Thymus (tissue), 11 donors: Measurements from ENCODE around the gene TK2. TPM values are rescaled to one million over a fixed set of nuclear protein-coding genes. Genes with fewer than 3 reads are reported as not detected.
A peak's percentile ranks its signal among the peaks of the same experiment; 100 is the strongest.

Experiments
- DNase-seq, 9 donors: peaks; one replicate each; pipeline ENCODE4 v3.0.0-alpha.2; 2013; ENCODE audit warnings: low spot score in 9 of 9, low read depth in 6 of 9, missing footprints in 1 of 9
- H3K27ac ChIP-seq, 2 donors: one replicate each; pipeline ENCODE4 v1.5.1; 2013; ENCODE audit warnings: control low read depth in 1 of 2, low read depth in 1 of 2, low read length in 1 of 2, mild to moderate bottlenecking in 1 of 2, moderate library complexity in 1 of 2
- H3K27me3 ChIP-seq, 2 donors: one replicate each; pipeline ENCODE4 v1.5.1; 2013; ENCODE audit warnings: low read length in 1 of 2; ENCODE audit not compliant: control insufficient read depth in 2 of 2, insufficient read depth in 1 of 2
- H3K36me3 ChIP-seq, 2 donors: one replicate each; pipeline ENCODE4 v1.5.1; 2013; ENCODE audit warnings: low read length in 1 of 2, mild to moderate bottlenecking in 1 of 2, moderate library complexity in 1 of 2; ENCODE audit not compliant: control insufficient read depth in 2 of 2, insufficient read depth in 2 of 2
- H3K4me1 ChIP-seq, 2 donors: one replicate each; pipeline ENCODE4 v1.5.1; 2013; ENCODE audit warnings: low read length in 2 of 2; ENCODE audit not compliant: control insufficient read depth in 2 of 2, insufficient read depth in 2 of 2
- H3K4me3 ChIP-seq, 2 donors: one replicate each; pipeline ENCODE4 v1.5.1; 2013; ENCODE audit warnings: low read length in 2 of 2, control low read depth in 1 of 2, mild to moderate bottlenecking in 1 of 2
- H3K9me3 ChIP-seq, 2 donors: one replicate each; pipeline ENCODE4 v1.5.1; 2013; ENCODE audit warnings: low read length in 1 of 2, mild to moderate bottlenecking in 1 of 2; ENCODE audit not compliant: control insufficient read depth in 2 of 2, insufficient read depth in 1 of 2
- WGBS: extraction: QIAGEN DNeasy Blood & Tissue Kit; methylation state at CpG from one replicate; pipeline ENCODE4 v1.1.7; 2013; 5-methylcytosine and 5-hydroxymethylcytosine counted together
- polyA plus RNA-seq: library from polyadenylated mRNA; stranded (reverse); fragments of 200-250 nt; gene quantifications from one replicate; pipeline ENCODE4 v1.2.3, GENCODE V29; 2013
- total RNA-seq: library from RNA; stranded (reverse); fragments of 120-200 nt; gene quantifications from one replicate; pipeline ENCODE4 v1.2.4, GENCODE V29; 2013
- donor health status: healthy.

TK2 gene
- total and polyA plus RNA-seq, 2 donors, result 11.9 to 15.9 TPM

DNA sequence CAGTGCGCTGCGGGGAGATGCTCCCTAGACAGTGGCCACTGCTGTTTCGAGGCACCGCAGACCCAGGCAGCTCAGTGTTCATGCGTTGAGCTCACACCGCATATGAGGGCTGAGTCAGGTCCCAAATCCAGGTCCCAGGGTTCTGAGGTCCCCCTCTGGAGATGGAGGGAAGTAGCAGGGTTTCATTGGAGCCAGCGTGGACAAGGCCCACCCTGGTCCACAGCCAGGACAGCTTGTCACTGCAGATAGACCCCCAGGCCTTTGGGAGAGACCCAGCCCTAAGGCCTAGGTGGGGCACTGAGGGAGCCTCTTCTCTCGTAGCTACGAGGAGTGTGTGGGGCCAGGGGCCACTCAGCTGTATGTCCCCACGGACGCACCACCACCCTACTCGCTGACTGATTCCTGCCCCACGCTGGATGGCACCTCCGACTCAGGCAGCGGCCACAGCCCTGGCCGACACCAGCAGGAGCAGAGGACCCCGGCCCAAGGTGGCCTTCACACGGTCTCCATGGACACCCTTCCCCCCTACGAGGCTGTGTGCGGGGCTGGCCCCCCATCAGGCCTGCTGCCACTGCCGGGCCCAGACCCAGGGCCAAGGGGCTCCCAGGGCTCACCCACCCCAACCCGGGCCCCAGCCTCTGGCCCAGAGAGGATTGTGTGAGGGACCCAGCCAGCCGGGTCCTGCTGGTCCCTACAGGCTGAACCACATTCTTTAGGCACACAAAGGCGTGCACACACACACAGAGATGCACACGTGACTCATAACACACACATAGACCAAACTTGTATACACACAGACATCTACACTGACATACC, 69.4 kb downstream of the TK2 start:
- Histone ChIP-seq H3K4me3 (no peak overlapping the region), H3K36me3 (no peaks in the 10 kb centered on the region), H3K27ac (no peak overlapping the region), H3K4me1 (peaks cover 7 to 35% of the 10 kb centered on the region in 2 donors), H3K9me3 (no peaks in the 10 kb centered on the region), H3K27me3 (no peaks in the 10 kb centered on the region)
- no peak for DNase-seq
- WGBS, result 96% methylated on average over 25 of the region's 25 CpGs

DNA sequence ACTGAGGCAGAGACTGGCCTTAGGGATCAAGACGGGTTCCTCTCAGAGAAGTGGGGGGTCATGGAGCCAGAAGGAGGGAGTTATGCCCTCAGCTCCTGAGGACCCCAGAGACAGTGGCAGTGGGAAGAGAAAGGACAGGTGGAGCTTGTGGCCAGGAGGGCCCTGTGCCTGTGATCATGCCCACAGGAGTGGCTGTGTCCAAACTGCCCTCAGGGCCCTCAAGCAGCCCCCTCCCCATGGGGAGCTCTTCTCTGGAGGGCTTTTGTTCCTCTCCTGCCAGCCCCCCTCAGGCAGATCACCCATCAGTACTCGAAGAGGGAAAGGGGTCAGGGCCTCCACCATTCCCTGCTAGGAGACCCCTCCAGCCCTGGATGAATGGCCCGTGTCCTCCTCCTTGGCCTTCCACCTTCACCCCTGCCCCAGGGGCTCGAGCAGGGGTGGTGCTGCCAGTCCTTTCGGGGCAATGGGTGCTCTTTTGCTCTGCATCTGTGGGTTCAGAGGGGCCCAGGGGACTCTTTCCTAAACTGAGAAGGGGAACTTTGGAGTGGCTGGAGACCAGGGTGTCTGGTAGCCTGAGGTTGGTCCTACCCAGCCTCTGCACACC, 70.2 kb downstream of the TK2 start:
- 93% methylated on average over 5 of the region's 5 CpGs for WGBS
- Histone ChIP-seq H3K9me3 (no peaks in the 10 kb centered on the region), H3K4me3 (no peak overlapping the region), H3K4me1 (peaks cover 13 to 40% of the 10 kb centered on the region in 2 donors), H3K27me3 (no peaks in the 10 kb centered on the region), H3K27ac (no peak overlapping the region), H3K36me3 (no peaks in the 10 kb centered on the region)
- DNase-seq, result no peak

DNA sequence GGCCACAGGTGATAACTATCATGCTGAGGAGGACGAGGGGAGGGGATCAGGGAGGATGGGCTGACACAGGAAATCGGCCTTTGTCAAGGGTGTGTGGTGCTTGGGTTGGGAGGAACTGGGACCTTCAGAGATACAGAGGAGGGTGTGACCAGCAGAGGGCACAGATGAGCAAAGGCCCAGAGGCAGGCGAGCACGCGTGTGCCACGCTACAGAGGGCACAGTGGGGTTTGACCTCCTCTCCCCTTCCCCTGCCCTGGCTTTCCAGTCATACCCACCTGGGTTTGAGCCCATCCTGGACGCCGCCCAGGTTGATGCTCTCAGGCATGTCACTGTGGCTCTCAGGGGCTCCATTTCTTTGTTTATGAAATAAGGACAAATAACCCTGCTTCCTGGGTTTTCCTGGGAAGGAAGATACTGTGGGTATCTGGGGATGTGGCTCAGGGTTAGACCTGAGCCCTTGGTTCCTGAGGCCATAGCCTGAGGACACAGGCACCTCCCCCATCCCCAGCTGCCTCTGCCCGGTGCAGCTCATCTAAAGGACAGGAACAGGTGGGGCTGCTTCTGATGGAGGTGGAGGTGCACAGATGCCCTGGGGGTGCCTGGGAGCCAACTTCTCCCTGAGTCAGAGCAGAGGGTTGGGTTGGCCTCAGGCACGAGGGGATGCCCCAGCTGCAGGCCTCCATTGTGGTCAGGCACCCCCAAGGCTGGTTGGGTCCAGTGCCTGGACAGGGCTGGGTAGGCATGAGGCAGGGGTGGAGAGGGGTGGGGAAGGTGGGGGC, 71.0 kb downstream of the TK2 start:
- H3K27ac ChIP-seq, result no peak overlapping the region
- peak; percentile 54 to 93 (median 81) for DNase-seq
- 27% methylated on average over 10 of the region's 10 CpGs for WGBS
- H3K27me3 ChIP-seq, result no peaks in the 10 kb centered on the region
- no peaks in the 10 kb centered on the region for H3K9me3 ChIP-seq
- H3K36me3 ChIP-seq, result no peaks in the 10 kb centered on the region
- H3K4me3 ChIP-seq, result no peak overlapping the region
- H3K4me1 ChIP-seq, result peaks cover 16 to 42% of the 10 kb centered on the region in 2 donors

DNA sequence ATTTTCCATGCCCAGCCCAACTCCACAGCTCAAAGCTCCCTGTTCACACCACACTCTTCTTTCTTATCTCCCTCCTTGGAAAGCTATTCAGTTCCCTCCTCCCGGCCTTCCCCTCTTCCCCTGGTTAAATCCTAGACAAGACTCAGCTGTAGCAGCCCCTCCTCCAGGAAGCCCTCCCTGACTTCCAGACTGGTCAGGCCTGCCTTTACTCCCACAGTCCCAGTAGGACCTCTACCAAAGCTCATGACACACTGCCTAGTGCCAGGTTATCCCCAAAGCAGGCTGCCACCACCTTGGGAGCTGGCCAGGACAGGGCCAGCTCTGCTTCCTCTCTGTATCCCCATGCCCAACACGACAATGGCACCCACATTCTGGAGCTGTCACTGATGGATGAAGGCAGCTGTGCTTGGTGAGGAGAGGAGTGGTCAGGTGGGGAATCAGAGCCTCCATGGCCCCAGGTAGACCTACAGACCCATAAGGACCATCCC, 72.8 kb downstream of the TK2 start:
- H3K9me3 ChIP-seq, result no peaks in the 10 kb centered on the region
- no peak overlapping the region for H3K27ac ChIP-seq
- no peaks in the 10 kb centered on the region for H3K27me3 ChIP-seq
- DNase-seq, result no peak
- peaks cover 17 to 44% of the 10 kb centered on the region in 2 donors for H3K4me1 ChIP-seq
- 94% methylated on average over 2 of the region's 2 CpGs for WGBS
- H3K36me3 ChIP-seq, result no peaks in the 10 kb centered on the region
- no peak overlapping the region for H3K4me3 ChIP-seq

DNA sequence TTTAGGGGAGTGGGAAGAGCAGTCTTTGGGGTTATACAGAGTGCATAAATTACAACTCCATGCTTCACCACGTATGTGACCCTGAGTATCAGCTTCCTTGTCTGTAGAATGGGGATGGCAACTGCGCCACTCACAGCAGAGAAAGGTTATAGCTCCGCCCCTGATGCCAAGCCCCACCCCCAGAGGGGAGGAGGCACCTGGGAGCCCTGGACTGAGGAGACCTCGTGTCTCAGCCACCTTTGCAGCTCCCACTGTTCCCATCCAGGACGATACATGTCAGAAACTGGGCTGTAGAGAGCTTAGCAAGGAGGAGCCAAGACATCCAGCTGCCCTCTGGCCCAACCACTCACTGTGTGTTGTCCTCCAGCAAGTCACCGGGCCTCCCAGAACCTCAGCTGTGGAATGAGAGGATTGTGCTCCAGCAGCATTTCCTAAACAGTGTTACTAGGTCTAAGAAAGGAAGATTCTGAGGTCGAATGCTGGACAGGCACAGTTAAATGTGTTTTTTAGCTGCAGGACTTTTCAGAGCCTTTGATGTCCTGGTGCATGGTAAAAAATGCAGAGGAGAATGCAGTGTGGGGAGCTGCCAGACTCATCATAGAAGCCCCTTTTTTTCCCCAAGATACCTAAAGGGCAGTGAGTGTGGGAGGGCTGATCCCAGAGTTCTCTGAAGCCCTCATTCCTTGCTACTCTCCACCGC, 73.4 kb downstream of the TK2 start:
- peaks cover 0 to 2% of the 10 kb centered on the region in 2 donors for H3K27me3 ChIP-seq
- no peak overlapping the region for H3K27ac ChIP-seq
- no peak overlapping the region for H3K4me3 ChIP-seq
- no peaks in the 10 kb centered on the region for H3K36me3 ChIP-seq
- H3K4me1 ChIP-seq, result peaks cover 17 to 44% of the 10 kb centered on the region in 2 donors
- DNase-seq, result peak in 1 of 9 donors; percentile 57
- WGBS, result 85% methylated on average over 8 of the region's 8 CpGs
- no peaks in the 10 kb centered on the region for H3K9me3 ChIP-seq

DNA sequence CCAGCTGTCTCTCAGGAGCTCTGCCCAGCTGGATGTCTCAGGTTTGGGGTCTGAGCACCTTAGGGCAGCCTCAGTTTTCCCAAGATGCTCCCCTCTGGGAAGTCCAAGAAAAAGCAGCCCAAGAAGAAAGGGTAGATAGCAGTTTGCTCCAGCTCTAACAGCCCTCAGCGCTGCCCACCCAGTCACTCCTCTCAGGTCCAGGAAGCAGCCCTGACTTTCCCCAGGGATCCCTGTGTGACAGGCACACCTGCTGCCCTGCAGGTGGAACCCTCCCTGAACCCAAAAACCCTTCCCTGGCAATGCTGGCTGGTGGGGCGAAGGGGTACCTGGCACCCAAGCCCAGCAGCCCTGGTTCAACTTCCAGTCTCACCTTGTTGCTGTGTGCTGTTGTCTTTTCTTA, 74.7 kb downstream of the TK2 start:
- Histone ChIP-seq H3K36me3 (no peaks in the 10 kb centered on the region), H3K4me3 (no peak overlapping the region), H3K27ac (peak overlapping the region in 1 of 2 donors; percentile 80), H3K9me3 (no peaks in the 10 kb centered on the region), H3K4me1 (peaks cover 17 to 44% of the 10 kb centered on the region in 2 donors), H3K27me3 (peaks cover 0 to 2% of the 10 kb centered on the region in 2 donors)
- no peak for DNase-seq
- WGBS, result 98% methylated on average over 2 of the region's 2 CpGs

DNA sequence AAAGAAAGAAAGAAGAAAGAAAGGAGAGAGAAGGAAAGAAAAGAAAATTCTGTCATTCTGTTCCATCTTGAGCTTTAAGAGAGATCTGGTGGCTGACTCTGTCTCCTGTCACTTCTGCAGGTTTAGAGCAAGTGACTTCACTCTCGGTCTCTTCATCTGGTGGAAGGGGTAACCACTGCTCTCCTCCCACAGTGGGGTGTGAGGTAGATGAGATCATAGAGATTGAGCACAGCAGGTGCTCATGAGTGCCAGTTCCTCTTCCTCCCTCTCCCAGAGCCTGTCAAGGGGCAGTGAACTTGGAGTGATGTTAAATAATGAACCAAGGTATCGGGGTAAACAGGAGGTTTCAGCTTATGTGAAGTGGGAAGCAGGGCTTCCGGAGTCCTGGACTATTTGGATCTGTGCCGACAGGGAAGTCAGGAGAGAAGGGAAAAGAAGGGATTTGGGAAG, 75.1 kb downstream of the TK2 start:
- peak; percentile 59 to 95 (median 83) for DNase-seq
- Histone ChIP-seq H3K4me3 (no peak overlapping the region), H3K36me3 (no peaks in the 10 kb centered on the region), H3K9me3 (no peaks in the 10 kb centered on the region), H3K27ac (peak overlapping the region; percentile 46 to 80), H3K27me3 (peaks cover 0 to 2% of the 10 kb centered on the region in 2 donors), H3K4me1 (peaks cover 17 to 44% of the 10 kb centered on the region in 2 donors)
- WGBS, result 3% methylated on average over 4 of the region's 4 CpGs

DNA sequence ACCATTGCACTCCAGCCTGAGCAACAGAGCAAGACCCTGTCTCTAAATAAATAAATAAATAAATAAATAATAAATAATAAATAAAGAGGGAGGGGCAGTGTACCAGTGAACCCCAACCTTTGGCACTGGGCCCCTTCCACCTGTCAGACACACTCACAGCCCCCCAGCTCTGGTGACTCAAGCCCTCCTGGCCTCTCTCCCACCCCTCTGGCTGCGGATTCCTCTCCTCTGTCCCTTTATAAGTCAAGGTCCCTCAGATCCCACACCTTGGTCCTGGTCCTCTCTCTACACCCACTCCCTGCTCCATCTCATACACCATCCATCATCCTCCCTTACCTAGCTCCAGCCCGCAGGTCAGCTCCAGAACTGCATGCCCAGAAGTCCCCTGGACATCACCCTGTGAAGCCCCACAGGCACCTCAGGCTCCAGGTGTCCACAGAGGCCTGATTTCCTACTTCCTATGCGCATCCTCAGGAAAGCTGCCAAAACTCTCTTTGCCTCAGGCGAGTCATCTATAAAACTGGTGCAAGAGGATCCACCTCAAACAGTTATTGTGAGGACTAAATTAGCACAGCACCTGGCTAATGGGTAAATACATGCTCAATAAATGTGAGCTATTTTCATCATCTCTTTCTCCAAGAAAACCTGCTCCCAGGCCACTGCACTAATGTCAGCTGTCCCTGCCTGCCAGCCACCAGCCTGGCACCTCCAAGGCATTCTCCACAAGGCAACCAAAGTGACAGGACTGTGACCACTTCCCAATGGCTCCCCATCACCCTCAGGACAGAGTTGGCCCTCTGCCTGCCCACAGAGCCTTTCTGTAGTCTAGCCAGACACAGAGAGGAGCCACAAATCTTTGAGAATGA, 76.0 kb downstream of the TK2 start:
- Histone ChIP-seq H3K9me3 (no peaks in the 10 kb centered on the region), H3K36me3 (no peaks in the 10 kb centered on the region), H3K4me1 (peaks cover 13 to 36% of the 10 kb centered on the region in 2 donors), H3K4me3 (no peak overlapping the region), H3K27ac (peak overlapping the region in 1 of 2 donors; percentile 72), H3K27me3 (peaks cover 0 to 2% of the 10 kb centered on the region in 2 donors)
- DNase-seq, result no peak
- WGBS, result 94% methylated on average over 4 of the region's 4 CpGs
